Transverse colon (tissue), 4 donors: ENCODE results near the gene CHST3. TPM values are rescaled to one million over a fixed set of nuclear protein-coding genes. Genes with fewer than 3 reads are reported as not detected.

ENCODE experiments used
- DNase-seq: peaks from one replicate; pipeline ENCODE4 v3.0.0-alpha.2; 2019
- H3K27ac ChIP-seq, 4 donors: fragments of 200-600 bp; sonication (generic); 2 replicates each; pipeline ENCODE4 v1.5.1; 2016 to 2018; ENCODE audit warnings: inconsistent platforms in 4 of 4
- H3K27me3 ChIP-seq: fragments of 200-600 bp; sonication (generic); 2 replicates; pipeline ENCODE4 v1.5.1; 2017; ENCODE audit warnings: inconsistent platforms
- H3K36me3 ChIP-seq, 4 donors: fragments of 200-600 bp; sonication (generic); 2 replicates each; pipeline ENCODE4 v1.5.1; 2017 to 2019; ENCODE audit warnings: inconsistent platforms in 4 of 4
- H3K4me1 ChIP-seq, 4 donors: fragments of 200-600 bp; sonication (generic); 2 replicates each; pipeline ENCODE4 v1.5.1; 2017 to 2020; ENCODE audit warnings: inconsistent platforms in 4 of 4
- H3K4me3 ChIP-seq, 4 donors: fragments of 200-600 bp; sonication (generic); 1 replicate in 1 of 4; 2 replicates in 3 of 4; pipeline versions ENCODE4 v1.5.1 to v1.6.1; 2017 to 2019; ENCODE audit warnings: inconsistent platforms in 4 of 4
- H3K9me3 ChIP-seq, 2 donors: fragments of 200-600 bp; sonication (generic); 2 replicates each; pipeline ENCODE4 v1.5.1; 2017 to 2019; ENCODE audit warnings: inconsistent platforms in 2 of 2
- CTCF ChIP-seq, 5 experiments: fragments of 200-600 bp in 3 of 5; fragments of 450-650 bp in 2 of 5; sonication (generic) in 3 of 5; IDR thresholded peaks; 1 replicate in 2 of 5; 2 replicates in 3 of 5; pipeline ENCODE4 v1.5.1; 2016 to 2017; ENCODE audit warnings: antibody characterized with exemption in 5 of 5, inconsistent platforms in 3 of 5, mild to moderate bottlenecking in 2 of 5, moderate library complexity in 1 of 5
- EP300 ChIP-seq: sonication (generic); formaldehyde crosslinking; IDR thresholded peaks from one replicate; pipeline ENCODE4 v1.6.1; 2017; ENCODE audit warnings: antibody characterized with exemption, low read depth
- POLR2A ChIP-seq: fragments of 450-650 bp; IDR thresholded peaks from one replicate; pipeline ENCODE4 v1.6.1; 2016; ENCODE audit warnings: antibody characterized with exemption, mild to moderate bottlenecking, moderate library complexity
- POLR2AphosphoS5 ChIP-seq, 3 donors: sonication (generic); formaldehyde crosslinking; IDR thresholded peaks; one replicate each; pipeline ENCODE4 v1.6.1; 2016; ENCODE audit warnings: antibody characterized with exemption in 3 of 3
- WGBS, 2 donors: methylation state at CpG; one replicate each; pipeline ENCODE4 v1.1.5; 2018; ENCODE audit warnings: low coverage in 1 of 2; 5-methylcytosine and 5-hydroxymethylcytosine counted together
- in situ Hi-C, 4 donors: fragments of 200-750 bp; cut with MboI; loops; one replicate each; pipeline versions ENCODE4 v1.15.0 to v1.15.1; 2017; ENCODE audit warnings: low sequenced_read_pairs in 3 of 4, low pct_ligation_motif_present in 1 of 4, low pct_unique_long_range_greater_than_20kb in 1 of 4
- intact Hi-C: fragments of 100-400 bp; cut with DNase I; formaldehyde crosslinking; loops from one replicate; pipeline ENCODE4 v1.15.1; 2023; ENCODE audit warnings: low total_unique reads
- total RNA-seq, 4 donors: library from RNA; depleted of rRNA; stranded (reverse); fragments of >200 nt; gene quantifications; one replicate each; pipeline ENCODE4 v1.1.0, GENCODE V29; 2016

The CHST3 gene
- total RNA-seq, 4 donors from 2014 or later = 1.6 to 10.5 (median 3.9) TPM

- Histone ChIP-seq H3K9me3 (peaks cover 24 to 32% of the 10 kb centered on the region in 2 donors), H3K36me3 (no peaks in the 10 kb centered on the region), H3K4me1 (no peaks in the 10 kb centered on the region), H3K27me3 (no peaks in the 10 kb centered on the region), H3K4me3 (no peak overlapping the region), H3K27ac (no peak overlapping the region)
- in situ Hi-C loops (loop anchor here in 1 of 4 donors (10.0 kb wide), 1 partner anchor 94 kb away; no protein-coding TSS in a partner anchor), intact Hi-C loops (no loop called here)
- no peak for DNase-seq
- TF ChIP-seq POLR2AphosphoS5 (IDR thresholded peaks at IDR 0.05) (no peak), EP300 (no peak), POLR2A (no peak), CTCF (IDR thresholded peaks at IDR 0.05) (no peak)
- 70 to 82% methylated on average over 2 to 6 of the region's 6 CpGs for WGBS, 2 donors
Observed at GRCh38 chr10:71950683-71951082, 13.5 kb upstream of the CHST3 start.

DNA sequence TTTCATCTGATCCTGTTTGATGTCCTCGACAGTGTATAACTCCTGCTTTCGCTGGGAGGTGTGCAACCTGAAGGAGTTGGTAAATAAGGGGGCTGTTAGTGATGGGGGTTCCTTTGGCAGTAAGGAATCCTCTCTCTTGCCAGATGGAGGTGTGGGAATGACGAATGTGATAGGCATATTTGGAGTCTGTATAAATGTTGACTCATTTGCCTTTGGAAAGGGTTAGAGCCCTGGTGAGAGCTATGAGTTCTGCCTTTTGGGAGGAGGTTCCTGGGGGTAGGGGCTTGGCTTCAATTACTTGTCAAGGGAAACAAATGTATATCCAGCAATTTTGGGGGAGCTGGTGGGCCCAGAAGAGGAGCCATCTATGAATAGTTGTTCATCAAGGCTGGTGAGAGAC is 11.4 kb upstream of the CHST3 start:
- Histone ChIP-seq H3K36me3 (no peaks in the 10 kb centered on the region), H3K9me3 (peaks cover 3 to 14% of the 10 kb centered on the region in 2 donors), H3K27me3 (no peaks in the 10 kb centered on the region), H3K27ac (no peak overlapping the region), H3K4me3 (no peak overlapping the region), H3K4me1 (peaks cover 0 to 5% (median 2%) of the 10 kb centered on the region in 4 donors)
- WGBS, 2 donors = 62 to 75% methylated on average over 2 to 3 of the region's 3 CpGs
- TF ChIP-seq CTCF (IDR thresholded peaks at IDR 0.05) = no peak
- TF ChIP-seq POLR2A = no peak
- TF ChIP-seq EP300 = no peak
- TF ChIP-seq POLR2AphosphoS5 (IDR thresholded peaks at IDR 0.05) = no peak
- in situ Hi-C loops = loop anchor here in 1 of 4 donors (10.0 kb wide), 1 partner anchor 92 kb away; no protein-coding TSS in a partner anchor
- no peak for DNase-seq
- intact Hi-C loops = no loop called here

DNA sequence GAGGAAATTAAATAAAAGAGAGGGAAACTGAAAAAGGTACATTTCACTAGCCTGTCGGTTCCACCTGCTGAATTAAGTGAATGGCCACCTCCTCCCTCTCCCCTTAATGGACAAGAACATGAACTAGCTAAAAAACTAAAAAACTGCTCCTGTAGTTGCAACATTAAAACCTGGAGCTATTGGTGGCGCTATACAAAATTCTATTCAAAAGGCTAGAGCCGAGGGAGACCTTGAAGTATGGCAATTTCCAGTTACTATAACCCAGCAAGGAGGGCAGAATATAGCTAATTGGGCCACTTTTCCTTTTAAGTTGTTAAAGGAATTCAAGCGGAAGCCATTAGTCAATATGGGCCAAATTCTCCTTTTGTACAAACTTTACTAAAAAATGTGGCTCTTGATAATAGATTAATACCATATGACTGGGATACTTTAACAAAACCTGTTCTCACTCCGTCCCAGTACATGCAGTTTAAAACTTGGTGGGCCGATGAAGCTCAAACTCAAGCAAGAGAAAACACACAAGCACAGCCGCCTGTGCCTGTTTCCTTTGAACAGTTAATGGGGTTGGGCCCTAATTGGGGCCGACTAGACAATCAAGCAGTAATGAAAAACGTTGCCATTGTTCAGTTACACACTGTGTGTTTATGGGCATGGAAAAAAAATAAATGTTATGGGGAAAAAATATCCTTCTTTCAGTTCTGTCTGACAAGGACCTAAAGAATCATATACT is 6.5 kb upstream of the CHST3 start:
- 75 to 77% methylated on average over 6 to 9 of the region's 9 CpGs for WGBS, 2 donors
- H3K4me1 ChIP-seq = peaks cover 0 to 5% (median 2%) of the 10 kb centered on the region in 4 donors
- H3K4me3 ChIP-seq = no peak overlapping the region
- no peak for TF ChIP-seq CTCF (IDR thresholded peaks at IDR 0.05)
- DNase-seq = no peak
- no peaks in the 10 kb centered on the region for H3K36me3 ChIP-seq
- peaks cover 0 to 9% of the 10 kb centered on the region in 2 donors for H3K9me3 ChIP-seq
- H3K27me3 ChIP-seq = no peaks in the 10 kb centered on the region
- intact Hi-C loops = loop anchor here (1.0 kb wide), 1 partner anchor 91 kb away; no protein-coding TSS in a partner anchor
- in situ Hi-C loops = loop anchor here in 2 of 4 donors (5.0 to 10.0 kb wide), 2 partner anchors 87 to 90 kb away; no protein-coding TSS in a partner anchor
- no peak overlapping the region for H3K27ac ChIP-seq

DNA sequence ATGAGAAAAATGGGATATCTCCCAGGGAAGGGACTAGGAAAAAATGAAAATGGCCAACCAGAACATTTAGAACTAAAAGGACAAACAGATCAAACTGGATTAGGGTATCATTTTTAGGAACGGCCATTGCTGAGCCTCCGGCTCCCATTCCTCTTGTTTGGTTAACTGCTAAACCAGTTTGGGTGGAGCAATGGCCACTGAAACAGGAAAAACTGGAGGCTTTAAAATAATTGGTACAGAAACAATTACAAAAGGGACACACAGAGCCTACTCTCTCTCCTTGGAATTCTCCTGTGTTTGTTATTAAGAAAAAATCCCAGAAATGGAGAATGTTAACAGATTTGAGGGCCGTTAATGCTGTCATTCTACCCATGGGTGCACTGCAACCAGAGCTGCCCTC is 4.7 kb upstream of the CHST3 start:
- no peak for TF ChIP-seq EP300
- TF ChIP-seq CTCF (IDR thresholded peaks at IDR 0.05) = no peak
- no peak for TF ChIP-seq POLR2A
- no peak for TF ChIP-seq POLR2AphosphoS5 (IDR thresholded peaks at IDR 0.05)
- Histone ChIP-seq H3K9me3 (peaks cover 0 to 9% of the 10 kb centered on the region in 2 donors), H3K4me1 (peaks cover 0 to 16% (median 11%) of the 10 kb centered on the region in 4 donors), H3K4me3 (no peak overlapping the region), H3K36me3 (no peaks in the 10 kb centered on the region), H3K27me3 (peaks cover 16% of the 10 kb centered on the region), H3K27ac (no peak overlapping the region)
- in situ Hi-C loops = loop anchor here in 2 of 4 donors (5.0 to 10.0 kb wide), 2 partner anchors 85 to 88 kb away; no protein-coding TSS in a partner anchor
- intact Hi-C loops = no loop called here
- DNase-seq = no peak
- 56 to 79% methylated on average over 2 to 3 of the region's 3 CpGs for WGBS, 2 donors
